Astrocyte of the spinal cord (primary cell): Measurements from ENCODE around the gene DSEL.

Experiments used
- DNase-seq: peaks from one replicate; pipeline ENCODE4 v3.0.0; 2011; ENCODE audit warnings: low read depth, low spot score
- H3K4me3 ChIP-seq: 2 replicates; pipeline ENCODE4 v1.5.1; 2011; ENCODE audit warnings: low read depth, mild to moderate bottlenecking, low read length, moderate library complexity
- in situ Hi-C: cut with HindIII; loops from 2 replicates; pipeline ENCODE4 v1.10.0; 2017; ENCODE audit warnings: low sequenced_read_pairs
- TF ChIP-seq, protein P1 (sequence below): IDR thresholded peaks from 2 replicates; pipeline ENCODE4 v1.5.1; 2012; ENCODE audit warnings: low read depth, mild to moderate bottlenecking, low read length, inconsistent platforms

Gene DSEL

DNA sequence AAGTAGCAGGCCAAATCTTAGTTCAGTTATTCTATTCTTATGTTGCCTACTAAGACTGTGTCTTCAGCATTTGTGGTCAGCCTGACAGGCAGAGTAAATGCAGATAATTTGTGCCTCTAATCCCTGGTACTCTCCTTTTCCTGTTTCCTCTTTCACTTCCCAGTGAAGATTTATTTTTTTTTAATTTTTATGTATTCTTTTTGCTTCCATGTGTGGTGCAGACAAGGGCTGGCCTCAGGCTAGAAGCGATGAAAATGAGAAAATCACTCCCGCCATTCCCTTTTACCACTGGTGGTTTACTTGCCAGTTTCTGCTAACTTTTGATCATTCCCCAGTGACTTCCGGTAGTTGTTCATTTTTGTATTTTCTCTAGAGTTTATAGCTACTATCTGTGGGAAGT, 30.9 kb downstream of the DSEL start:
- TF ChIP-seq, protein P1, sequence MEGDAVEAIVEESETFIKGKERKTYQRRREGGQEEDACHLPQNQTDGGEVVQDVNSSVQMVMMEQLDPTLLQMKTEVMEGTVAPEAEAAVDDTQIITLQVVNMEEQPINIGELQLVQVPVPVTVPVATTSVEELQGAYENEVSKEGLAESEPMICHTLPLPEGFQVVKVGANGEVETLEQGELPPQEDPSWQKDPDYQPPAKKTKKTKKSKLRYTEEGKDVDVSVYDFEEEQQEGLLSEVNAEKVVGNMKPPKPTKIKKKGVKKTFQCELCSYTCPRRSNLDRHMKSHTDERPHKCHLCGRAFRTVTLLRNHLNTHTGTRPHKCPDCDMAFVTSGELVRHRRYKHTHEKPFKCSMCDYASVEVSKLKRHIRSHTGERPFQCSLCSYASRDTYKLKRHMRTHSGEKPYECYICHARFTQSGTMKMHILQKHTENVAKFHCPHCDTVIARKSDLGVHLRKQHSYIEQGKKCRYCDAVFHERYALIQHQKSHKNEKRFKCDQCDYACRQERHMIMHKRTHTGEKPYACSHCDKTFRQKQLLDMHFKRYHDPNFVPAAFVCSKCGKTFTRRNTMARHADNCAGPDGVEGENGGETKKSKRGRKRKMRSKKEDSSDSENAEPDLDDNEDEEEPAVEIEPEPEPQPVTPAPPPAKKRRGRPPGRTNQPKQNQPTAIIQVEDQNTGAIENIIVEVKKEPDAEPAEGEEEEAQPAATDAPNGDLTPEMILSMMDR, result no peak
- no peak for DNase-seq
- in situ Hi-C loops, result no loop called here
- no peak overlapping the region for H3K4me3 ChIP-seq

DNA sequence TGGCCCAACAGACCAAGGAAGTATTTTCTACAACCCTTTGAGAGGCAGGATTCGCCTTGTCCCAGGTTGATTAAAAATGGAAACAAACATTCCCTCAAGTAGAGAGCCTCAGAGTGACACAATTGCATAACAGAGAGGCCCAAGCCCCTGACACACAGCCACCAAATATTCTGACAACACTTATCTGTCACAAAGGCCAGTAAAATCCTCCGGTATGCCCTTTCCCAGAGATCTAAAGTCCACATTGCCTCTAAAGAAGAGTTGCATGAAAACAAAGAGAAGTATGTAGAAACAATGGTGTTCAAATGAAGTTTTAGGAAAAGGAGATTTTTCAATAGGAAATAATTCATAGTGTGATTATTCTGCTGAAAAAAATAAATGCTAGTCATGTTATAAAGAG, 32.1 kb downstream of the DSEL start:
- no peak for DNase-seq
- in situ Hi-C loops, result no loop called here
- TF ChIP-seq, protein P1, result no peak

DNA sequence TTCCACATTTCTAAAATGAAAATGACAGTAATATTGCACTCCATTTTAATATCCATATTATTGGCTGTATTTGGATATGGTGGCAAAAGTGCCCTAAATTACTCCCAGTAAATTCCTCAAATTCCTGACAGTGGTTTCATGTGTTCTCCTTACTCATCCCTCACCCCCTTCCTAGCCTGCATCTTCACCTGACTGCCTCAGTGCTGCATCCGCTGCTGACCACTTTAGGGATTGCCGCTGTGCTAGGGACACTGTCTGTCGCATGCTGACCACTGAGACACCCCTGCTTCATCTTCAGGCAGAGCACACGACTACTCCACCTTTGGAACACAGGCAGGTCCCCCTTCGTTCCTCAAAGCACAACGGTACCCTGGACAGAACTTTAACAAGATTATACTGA, 32.6 kb downstream of the DSEL start:
- in situ Hi-C loops, result no loop called here
- TF ChIP-seq, protein P1, result no peak

More for the DNA sequence above, 32.1 kb downstream of the DSEL start:
- no peak overlapping the region for H3K4me3 ChIP-seq

DNA sequence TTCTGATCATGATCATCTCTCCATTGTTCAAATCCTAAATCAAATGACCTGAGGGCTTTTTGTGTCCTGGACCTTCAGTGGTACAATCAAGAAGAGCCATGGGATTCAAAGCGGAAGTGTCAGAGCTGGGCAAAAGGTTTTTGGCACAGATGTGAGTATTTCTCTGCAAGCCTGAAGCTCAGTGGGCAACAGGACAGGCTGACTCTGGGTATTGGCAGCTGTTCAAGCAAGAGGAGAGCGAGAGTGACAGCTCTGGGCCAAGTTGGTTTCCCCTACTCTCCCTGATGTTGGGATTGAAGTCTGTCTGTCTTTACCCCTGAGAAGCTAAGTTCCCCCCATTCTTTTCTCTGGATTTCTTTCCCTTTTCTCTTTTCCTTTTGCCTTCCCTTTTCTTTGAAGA, 33.3 kb downstream of the DSEL start:
- TF ChIP-seq, protein P1, result no peak
- no peak for DNase-seq
- in situ Hi-C loops, result no loop called here
- no peak overlapping the region for H3K4me3 ChIP-seq

More for the DNA sequence above, 32.6 kb downstream of the DSEL start:
- DNase-seq, result no peak
- H3K4me3 ChIP-seq, result no peak overlapping the region

DNA sequence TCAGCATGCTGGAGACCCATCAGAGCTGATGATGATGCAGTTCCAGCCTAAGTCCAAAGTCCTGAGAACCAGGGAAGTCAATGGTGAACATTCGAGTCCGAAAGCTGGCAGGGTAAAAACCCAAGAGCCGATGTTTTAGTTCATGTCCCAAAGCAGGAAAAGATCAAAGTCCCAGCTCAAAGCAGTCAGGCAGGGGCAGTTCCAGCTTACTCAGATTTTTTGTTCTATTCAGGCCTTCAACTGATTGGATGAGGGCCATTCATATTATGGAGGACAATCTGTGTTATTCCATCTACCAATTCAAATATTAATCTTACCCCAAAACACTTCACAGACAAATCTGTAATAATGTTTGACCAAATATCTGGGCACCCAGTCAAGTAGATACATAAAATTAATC, 38.3 kb downstream of the DSEL start:
- in situ Hi-C loops, result no loop called here
- TF ChIP-seq, protein P1, result no peak
- H3K4me3 ChIP-seq, result no peak overlapping the region
- DNase-seq, result no peak

DNA sequence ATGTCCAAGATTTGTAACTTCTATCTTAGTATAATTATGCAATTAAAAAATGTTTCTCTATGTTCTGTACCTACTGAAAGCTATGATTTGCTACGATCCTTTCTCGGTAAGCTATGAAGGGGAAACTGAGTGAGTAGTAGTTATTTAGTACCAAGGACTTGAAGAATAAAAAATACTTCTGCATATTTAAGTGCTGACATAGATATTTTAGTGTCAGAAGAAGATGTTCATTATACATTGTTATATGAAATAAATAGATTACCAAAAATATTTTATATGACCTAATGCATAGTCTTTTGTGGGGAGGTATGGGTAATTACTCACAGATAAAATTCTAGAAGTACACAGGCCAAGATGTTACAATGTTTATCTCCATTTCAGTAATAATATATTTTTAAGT, 39.0 kb downstream of the DSEL start:
- no peak overlapping the region for H3K4me3 ChIP-seq
- in situ Hi-C loops, result no loop called here
- DNase-seq, result no peak
- TF ChIP-seq, protein P1, result no peak

DNA sequence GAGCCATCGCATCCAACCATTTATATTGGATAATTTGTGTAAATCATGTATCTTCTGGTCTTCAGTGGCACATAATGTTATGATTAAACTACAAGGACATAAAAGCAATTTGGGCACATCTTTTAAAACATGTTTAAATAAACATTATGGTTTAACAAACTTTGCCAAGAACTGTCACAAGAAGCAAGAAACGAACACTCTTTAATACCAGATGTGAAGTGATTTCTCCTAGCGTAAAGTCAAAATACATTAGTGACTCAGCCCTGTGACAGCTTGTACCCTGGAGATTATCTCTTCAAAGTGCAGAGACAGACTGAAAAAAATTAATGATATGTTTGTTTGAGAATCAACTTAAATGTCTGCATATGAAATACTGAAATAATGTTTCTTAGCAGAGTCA, 39.9 kb downstream of the DSEL start:
- no peak overlapping the region for H3K4me3 ChIP-seq
- in situ Hi-C loops, result no loop called here
- TF ChIP-seq, protein P1, result no peak

More for the DNA sequence above, 39.9 kb downstream of the DSEL start:
- DNase-seq, result peak; percentile 38
